WTC11 (cell line): Measurements from ENCODE around the gene C1QL2. TPM values are rescaled to one million over a fixed set of nuclear protein-coding genes. Genes with fewer than 3 reads are reported as not detected.

ENCODE experiments used
- ATAC-seq: fragments of 200-7000 bp; cut with Tn5 transposase; 2 replicates; pipeline ENCODE4 v1.10.0; 2021; ENCODE audit warnings: mild to moderate bottlenecking, moderate library complexity
- CTCF ChIA-PET: fragments of 300-600 bp; sonication (Branson Sonifier 250); formaldehyde crosslinking; loops from one replicate; lab custom pipeline; 2021; ENCODE audit warnings: antibody characterized with exemption; lab: Charles Lee
- POLR2A ChIA-PET: fragments of 350-600 bp; sonication (Branson Sonifier 250); formaldehyde crosslinking; loops from one replicate; lab custom pipeline; 2021; ENCODE audit warnings: antibody characterized with exemption; lab: Charles Lee
- DNase-seq: peaks from one replicate; pipeline ENCODE4 v3.0.0; 2021; ENCODE audit warnings: low spot score
- H3K27ac Mint-ChIP-seq: 2 replicates; pipeline ENCODE4 v1.8.0; 2021; ENCODE audit warnings: mixed read lengths
- H3K27me3 Mint-ChIP-seq: 2 replicates; pipeline ENCODE4 v1.8.0; 2021; ENCODE audit warnings: low read depth, mild to moderate bottlenecking, moderate library complexity, mixed read lengths
- H3K36me3 Mint-ChIP-seq: 2 replicates; pipeline ENCODE4 v1.8.0; 2021; ENCODE audit warnings: mixed read lengths
- H3K4me1 Mint-ChIP-seq: 2 replicates; pipeline ENCODE4 v1.8.0; 2022; ENCODE audit warnings: mixed read lengths
- H3K4me3 Mint-ChIP-seq: 2 replicates; pipeline ENCODE4 v1.8.0; 2021; ENCODE audit warnings: mild to moderate bottlenecking, moderate library complexity, mixed read lengths
- H3K9me3 Mint-ChIP-seq: 2 replicates; pipeline ENCODE4 v1.8.0; 2021; ENCODE audit warnings: mixed read lengths
- ATF3 ChIP-seq: sonication (generic); formaldehyde crosslinking; conservative IDR thresholded peaks from 2 replicates; pipeline ENCODE4 v1.8.1; 2022; ENCODE audit warnings: mild to moderate bottlenecking, missing genetic modification reagents
- CDX4 ChIP-seq: fragments of 250-450 bp; sonication (Bioruptor Pico); IDR thresholded peaks from 2 replicates; pipeline ENCODE4 v1.9.0; 2021; ENCODE audit warnings: moderate library complexity, mild to moderate bottlenecking, inconsistent platforms, borderline replicate concordance
- CREM ChIP-seq: sonication (generic); formaldehyde crosslinking; IDR thresholded peaks from 2 replicates; pipeline ENCODE4 v1.8.1; 2022; ENCODE audit warnings: mild to moderate bottlenecking, missing genetic modification reagents, moderate library complexity
- EMX1 ChIP-seq: fragments of 250-450 bp; sonication (Bioruptor Pico); IDR thresholded peaks from 2 replicates; pipeline ENCODE4 v1.8.0; 2021; ENCODE audit warnings: mild to moderate bottlenecking
- ESRRA ChIP-seq: sonication (generic); formaldehyde crosslinking; IDR thresholded peaks from 2 replicates; pipeline ENCODE4 v1.8.1; 2022; ENCODE audit warnings: mild to moderate bottlenecking, missing genetic modification reagents, borderline replicate concordance
- FOXP1 ChIP-seq: sonication (generic); formaldehyde crosslinking; IDR thresholded peaks from 2 replicates; pipeline ENCODE4 v1.8.0; 2022; ENCODE audit warnings: missing genetic modification reagents, mild to moderate bottlenecking, moderate library complexity, borderline replicate concordance
- GABPB1 ChIP-seq: sonication (generic); formaldehyde crosslinking; IDR thresholded peaks from 2 replicates; pipeline ENCODE4 v1.8.1; 2023; ENCODE audit warnings: mild to moderate bottlenecking, missing genetic modification reagents
- IRF2 ChIP-seq: sonication (generic); formaldehyde crosslinking; IDR thresholded peaks from 2 replicates; pipeline ENCODE4 v1.8.0; 2022; ENCODE audit warnings: low read depth, missing genetic modification reagents, borderline replicate concordance
- JUN ChIP-seq: sonication (generic); formaldehyde crosslinking; IDR thresholded peaks from 2 replicates; pipeline ENCODE4 v1.8.0; 2023; ENCODE audit warnings: mild to moderate bottlenecking, missing genetic modification reagents
- NFATC4 ChIP-seq: fragments of 250-450 bp; sonication (Bioruptor Pico); IDR thresholded peaks from 2 replicates; pipeline ENCODE4 v1.9.0; 2021; ENCODE audit warnings: mild to moderate bottlenecking
- NFE2L1 ChIP-seq: sonication (generic); formaldehyde crosslinking; IDR thresholded peaks from 2 replicates; pipeline ENCODE4 v1.8.1; 2023; ENCODE audit warnings: missing genetic modification reagents
- RELA ChIP-seq: sonication (generic); formaldehyde crosslinking; IDR thresholded peaks from 2 replicates; pipeline ENCODE4 v1.8.1; 2022; ENCODE audit warnings: missing genetic modification reagents, mild to moderate bottlenecking, borderline replicate concordance
- SMAD3 ChIP-seq: sonication (generic); formaldehyde crosslinking; IDR thresholded peaks from 2 replicates; pipeline ENCODE4 v1.8.0; 2022; ENCODE audit warnings: missing genetic modification reagents, mild to moderate bottlenecking, borderline replicate concordance
- SMAD4 ChIP-seq: sonication (generic); formaldehyde crosslinking; IDR thresholded peaks from 2 replicates; pipeline ENCODE4 v1.8.0; 2022; ENCODE audit warnings: mild to moderate bottlenecking, missing genetic modification reagents
- TP53 ChIP-seq: sonication (generic); formaldehyde crosslinking; IDR thresholded peaks from 2 replicates; pipeline ENCODE4 v1.8.1; 2023; ENCODE audit warnings: mild to moderate bottlenecking, missing genetic modification reagents
- ZBTB43 ChIP-seq: sonication (generic); formaldehyde crosslinking; IDR thresholded peaks from 2 replicates; pipeline ENCODE4 v1.8.1; 2023; ENCODE audit warnings: mild to moderate bottlenecking, missing genetic modification reagents
- ZMAT4 ChIP-seq: fragments of 250-450 bp; sonication (Bioruptor Pico); IDR thresholded peaks from 2 replicates; pipeline ENCODE4 v1.9.0; 2021; ENCODE audit warnings: mild to moderate bottlenecking
- ZNF121 ChIP-seq: sonication (generic); formaldehyde crosslinking; IDR thresholded peaks from 2 replicates; pipeline ENCODE4 v1.8.0; 2023; ENCODE audit warnings: missing genetic modification reagents
- ZNF138 ChIP-seq: sonication (generic); formaldehyde crosslinking; conservative IDR thresholded peaks from 2 replicates; pipeline ENCODE4 v1.8.1; 2022; ENCODE audit warnings: mild to moderate bottlenecking, moderate library complexity, missing genetic modification reagents
- ZNF219 ChIP-seq: sonication (generic); formaldehyde crosslinking; IDR thresholded peaks from 2 replicates; pipeline ENCODE4 v1.8.0; 2023; ENCODE audit warnings: missing genetic modification reagents, mild to moderate bottlenecking, borderline replicate concordance
- ZNF263 ChIP-seq: sonication (generic); formaldehyde crosslinking; IDR thresholded peaks from 2 replicates; pipeline ENCODE4 v1.8.1; 2022; ENCODE audit warnings: low read depth, mild to moderate bottlenecking, moderate library complexity, missing genetic modification reagents
- ZNF281 ChIP-seq: sonication (generic); formaldehyde crosslinking; IDR thresholded peaks from 2 replicates; pipeline ENCODE4 v1.8.0; 2023; ENCODE audit warnings: mild to moderate bottlenecking, missing genetic modification reagents
- ZNF317 ChIP-seq: sonication (generic); formaldehyde crosslinking; IDR thresholded peaks from 2 replicates; pipeline ENCODE4 v1.8.1; 2023; ENCODE audit warnings: low read depth, mild to moderate bottlenecking, moderate library complexity, missing genetic modification reagents, borderline replicate concordance
- ZNF396 ChIP-seq: fragments of 250-450 bp; sonication (Bioruptor Pico); IDR thresholded peaks from 2 replicates; pipeline ENCODE4 v1.8.0; 2021; ENCODE audit warnings: mild to moderate bottlenecking, moderate library complexity, borderline replicate concordance
- ZNF512 ChIP-seq: sonication (generic); formaldehyde crosslinking; IDR thresholded peaks from 2 replicates; pipeline ENCODE4 v1.8.1; 2022; ENCODE audit warnings: missing genetic modification reagents, borderline replicate concordance
- total RNA-seq: library from RNA; stranded (reverse); gene quantifications from 3 replicates; pipeline ENCODE4 v1.2.3, GENCODE V29; 2021

C1QL2 gene
- total RNA-seq, 1 experiment from 2014 or later, result 1.0 TPM

- Mint-ChIP-seq H3K9me3 (no peaks in the 10 kb centered on the region), H3K4me1 (peaks cover 47% of the 10 kb centered on the region), H3K27me3 (peaks cover 30% of the 10 kb centered on the region), H3K4me3 (no peak overlapping the region), H3K27ac (no peak overlapping the region), H3K36me3 (no peaks in the 10 kb centered on the region)
- POLR2A ChIA-PET, result no interaction called here
- TF ChIP-seq EMX1 (CRISPR knock-in tag) (no peak), ZNF281 (no peak), ZNF121 (CRISPR knock-in tag) (no peak), NFATC4 (CRISPR knock-in tag) (no peak), SMAD3 (no peak), GABPB1 (CRISPR knock-in tag) (no peak), ZNF512 (CRISPR knock-in tag) (no peak), ZBTB43 (no peak), ZNF219 (CRISPR knock-in tag) (no peak), SMAD4 (CRISPR knock-in tag) (no peak), FOXP1 (CRISPR knock-in tag) (no peak), ESRRA (CRISPR knock-in tag) (no peak), IRF2 (CRISPR knock-in tag) (no peak), ZMAT4 (CRISPR knock-in tag) (no peak), RELA (CRISPR knock-in tag) (no peak), CDX4 (CRISPR knock-in tag) (no peak)
- no peak for ATAC-seq
- DNase-seq, result no peak
- CTCF ChIA-PET, result interaction anchor here (0.6 to 1.9 kb wide), 5 partner anchors 11 to 279 kb away, joined by 3 to 7 read pairs (median 3); no protein-coding TSS in a partner anchor
Observed at GRCh38 chr2:119197529-119198239, 39.1 kb upstream of the C1QL2 start.

- ChIA-PET CTCF (interaction anchor here (0.8 to 2.4 kb wide), 3 partner anchors 71 to 315 kb away, joined by 3 to 13 read pairs (median 4); no protein-coding TSS in a partner anchor), POLR2A (interaction anchor here (0.7 kb wide), 1 partner anchor 168 kb away, joined by 3 read pairs; no protein-coding TSS in a partner anchor)
- Mint-ChIP-seq H3K9me3 (no peaks in the 10 kb centered on the region), H3K27me3 (peaks cover 30% of the 10 kb centered on the region)
- TF ChIP-seq ZNF317 (CRISPR knock-in tag) (no peak), TP53 (no peak), ZNF396 (CRISPR knock-in tag) (no peak), NFE2L1 (CRISPR knock-in tag) (no peak), CREM (CRISPR knock-in tag) (no peak), ATF3 (CRISPR knock-in tag) (no peak), ZNF263 (CRISPR knock-in tag) (no peak), FOXP1 (CRISPR knock-in tag) (no peak), JUN (CRISPR knock-in tag) (no peak), ZNF138 (no peak)
- TF ChIP-seq, all 79 proteins: peak for 0
- Mint-ChIP-seq H3K4me3 (no peak overlapping the region), H3K27ac (no peak overlapping the region), H3K4me1 (peaks cover 47% of the 10 kb centered on the region), H3K36me3 (no peaks in the 10 kb centered on the region)
- ATAC-seq (no peak), DNase-seq (no peak)
Observed at GRCh38 chr2:119197126-119197405, 38.5 kb upstream of the C1QL2 start.
